GM12892 (cell line): ENCODE results near the gene ZC3H12A.

ENCODE experiments used
- DNase-seq: peaks from one replicate; pipeline ENCODE4 v3.0.0; 2011; ENCODE audit not compliant: insufficient read length
- FAIRE-seq: peaks from 2 replicates; lab custom pipeline; 2011; peaks lifted over from hg19 to GRCh38; lab: Jason Lieb, UNC
- POLR2A ChIP-seq: IDR thresholded peaks from 2 replicates; pipeline ENCODE4 v1.6.1; 2011; ENCODE audit warnings: low read depth, low read length, control low read depth
- POLR2AphosphoS5 ChIP-seq: IDR thresholded peaks from 2 replicates; pipeline ENCODE4 v1.6.1; 2011; ENCODE audit warnings: low read depth, low read length, control low read depth
- TAF1 ChIP-seq: IDR thresholded peaks from 2 replicates; pipeline ENCODE4 v1.6.1; 2011; ENCODE audit warnings: low read depth, mild to moderate bottlenecking, control low read depth, low read length, borderline replicate concordance

ZC3H12A gene

GRCh38 chr1:37482796-37483744 lies 8.7 kb downstream of the ZC3H12A start:
- no peak for TF ChIP-seq POLR2A
- TF ChIP-seq TAF1 = no peak
- TF ChIP-seq POLR2AphosphoS5 = no peak

GRCh38 chr1:37483785-37484184 lies 9.4 kb downstream of the ZC3H12A start:
- DNase-seq (no peak), FAIRE-seq (no peak)
- TF ChIP-seq TAF1 = no peak
- no peak for TF ChIP-seq POLR2AphosphoS5
- no peak for TF ChIP-seq POLR2A

More at GRCh38 chr1:37482796-37483744, 8.7 kb downstream of the ZC3H12A start:
- FAIRE-seq = no peak
- DNase-seq = no peak

- TF ChIP-seq TAF1 (no peak), POLR2AphosphoS5 (peak; percentile 65), POLR2A (no peak)
- FAIRE-seq (no peak), DNase-seq (no peak)
Observed at GRCh38 chr1:37484325-37485051, 10.1 kb downstream of the ZC3H12A start.

- FAIRE-seq = no peak
Observed at GRCh38 chr1:37485902-37486679, 11.7 kb downstream of the ZC3H12A start.

GRCh38 chr1:37486680-37487618 lies 12.6 kb downstream of the ZC3H12A start:
- DNase-seq (peak; percentile 70), FAIRE-seq (peak; percentile 92)
- TF ChIP-seq POLR2AphosphoS5 (no peak), POLR2A (no peak), TAF1 (no peak)

More at GRCh38 chr1:37485902-37486679, 11.7 kb downstream of the ZC3H12A start:
- DNase-seq = no peak
- TF ChIP-seq POLR2A (no peak), TAF1 (no peak), POLR2AphosphoS5 (no peak)

GRCh38 chr1:37487619-37487984 lies 13.2 kb downstream of the ZC3H12A start:
- FAIRE-seq = no peak
- TF ChIP-seq TAF1 = no peak
- no peak for TF ChIP-seq POLR2A
- TF ChIP-seq POLR2AphosphoS5 = no peak
- no peak for DNase-seq

- DNase-seq (no peak), FAIRE-seq (no peak)
- no peak for TF ChIP-seq TAF1
- TF ChIP-seq POLR2A = no peak
- no peak for TF ChIP-seq POLR2AphosphoS5
Observed at GRCh38 chr1:37493336-37494098, 19.1 kb downstream of the ZC3H12A start.

- DNase-seq (no peak), FAIRE-seq (no peak)
- TF ChIP-seq POLR2AphosphoS5 (no peak), POLR2A (no peak), TAF1 (no peak)
Observed at GRCh38 chr1:37495875-37496274, 21.5 kb downstream of the ZC3H12A start.

GRCh38 chr1:37497832-37498231 lies 23.5 kb downstream of the ZC3H12A start:
- FAIRE-seq (no peak), DNase-seq (no peak)
- TF ChIP-seq TAF1 = no peak
- TF ChIP-seq POLR2AphosphoS5 = no peak
